ENCODE data around the gene RSL1D1.

DNA sequence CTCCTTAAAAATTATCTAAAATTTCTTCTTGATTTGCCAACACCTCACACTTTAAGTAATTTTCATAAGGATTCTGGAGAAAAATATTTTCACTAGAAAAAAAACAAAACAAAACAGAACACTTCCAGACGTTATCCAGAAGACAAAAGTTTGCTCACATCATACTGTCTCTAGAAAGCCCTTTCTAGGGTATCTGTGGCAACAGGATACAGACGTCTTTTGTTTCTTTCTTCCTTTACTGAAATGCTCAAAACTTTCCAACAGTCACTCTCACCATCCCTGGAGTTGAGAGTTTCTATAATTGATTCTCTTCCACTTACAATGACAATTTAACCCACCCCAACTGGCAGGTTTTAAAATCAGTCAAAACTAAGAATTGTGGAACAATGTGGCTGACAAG, 56.9 kb downstream of the RSL1D1 start:
- TF ChIP-seq, protein P1, sequence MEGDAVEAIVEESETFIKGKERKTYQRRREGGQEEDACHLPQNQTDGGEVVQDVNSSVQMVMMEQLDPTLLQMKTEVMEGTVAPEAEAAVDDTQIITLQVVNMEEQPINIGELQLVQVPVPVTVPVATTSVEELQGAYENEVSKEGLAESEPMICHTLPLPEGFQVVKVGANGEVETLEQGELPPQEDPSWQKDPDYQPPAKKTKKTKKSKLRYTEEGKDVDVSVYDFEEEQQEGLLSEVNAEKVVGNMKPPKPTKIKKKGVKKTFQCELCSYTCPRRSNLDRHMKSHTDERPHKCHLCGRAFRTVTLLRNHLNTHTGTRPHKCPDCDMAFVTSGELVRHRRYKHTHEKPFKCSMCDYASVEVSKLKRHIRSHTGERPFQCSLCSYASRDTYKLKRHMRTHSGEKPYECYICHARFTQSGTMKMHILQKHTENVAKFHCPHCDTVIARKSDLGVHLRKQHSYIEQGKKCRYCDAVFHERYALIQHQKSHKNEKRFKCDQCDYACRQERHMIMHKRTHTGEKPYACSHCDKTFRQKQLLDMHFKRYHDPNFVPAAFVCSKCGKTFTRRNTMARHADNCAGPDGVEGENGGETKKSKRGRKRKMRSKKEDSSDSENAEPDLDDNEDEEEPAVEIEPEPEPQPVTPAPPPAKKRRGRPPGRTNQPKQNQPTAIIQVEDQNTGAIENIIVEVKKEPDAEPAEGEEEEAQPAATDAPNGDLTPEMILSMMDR (IDR thresholded peaks at IDR 0.05): no peak
- no peak for TF ChIP-seq POLR2A (IDR thresholded peaks at IDR 0.05)
- no peak for TF ChIP-seq POLR2AphosphoS5 (IDR thresholded peaks at IDR 0.05)

Data from suprapubic skin (tissue), 4 donors.